SK-N-SH treated with all-trans-retinoic acid at 6 μM for 48 hours (cell line): ENCODE results near the gene TECR.

ENCODE experiments used
- CSDC2 ChIP-seq: fragments of 250-450 bp; sonication (Bioruptor Pico); IDR thresholded peaks from 2 replicates; pipeline ENCODE4 v1.5.0; 2020; ENCODE audit warnings: mild to moderate bottlenecking, moderate library complexity
- ESRRG ChIP-seq: fragments of 250-450 bp; sonication (Bioruptor Pico); IDR thresholded peaks from 2 replicates; pipeline ENCODE4 v1.6.1; 2021; ENCODE audit warnings: mild to moderate bottlenecking
- POU6F1 ChIP-seq: fragments of 250-450 bp; sonication (Bioruptor Pico); IDR thresholded peaks from 2 replicates; pipeline ENCODE4 v1.8.0; 2021; ENCODE audit warnings: low read depth, mild to moderate bottlenecking, moderate library complexity, borderline replicate concordance
- ZNF565 ChIP-seq: fragments of 450-650 bp; formaldehyde crosslinking; conservative IDR thresholded peaks from 2 replicates; pipeline ENCODE4 v1.5.0; 2020; ENCODE audit warnings: low read depth, mild to moderate bottlenecking, moderate library complexity
- TF ChIP-seq, protein P1 (sequence below): fragments of 250-450 bp; sonication (Bioruptor Pico); IDR thresholded peaks from 2 replicates; pipeline ENCODE4 v1.5.0; 2020; ENCODE audit warnings: mild to moderate bottlenecking, moderate library complexity
- TF ChIP-seq, protein P2 (sequence below): fragments of 250-450 bp; sonication (Bioruptor Pico); IDR thresholded peaks from 2 replicates; pipeline ENCODE4 v1.5.1; 2021; ENCODE audit warnings: mild to moderate bottlenecking, moderate library complexity

DNA sequence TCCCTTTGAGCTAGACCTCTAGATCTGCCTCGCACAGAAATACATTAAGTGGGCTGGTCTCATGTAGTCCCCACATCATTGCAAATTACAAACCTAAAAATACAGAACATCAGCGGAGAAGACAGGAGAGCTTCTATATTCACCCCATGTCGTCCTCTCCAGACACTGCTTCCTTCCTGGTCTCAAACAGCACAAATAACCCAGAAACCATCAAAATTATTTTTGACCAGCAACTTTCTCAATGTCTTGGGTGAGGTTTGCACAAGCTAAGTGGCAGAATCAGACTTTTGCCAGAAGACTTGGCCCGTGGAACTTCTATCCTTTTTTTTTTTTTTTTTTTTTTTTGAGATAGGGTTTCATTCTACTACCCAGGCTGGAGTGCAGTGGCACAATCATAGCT lies 81.7 kb downstream of the TECR start:
- TF ChIP-seq POU6F1: no peak
- TF ChIP-seq ZNF565 (CRISPR knock-in tag): no peak
- TF ChIP-seq, protein P1, sequence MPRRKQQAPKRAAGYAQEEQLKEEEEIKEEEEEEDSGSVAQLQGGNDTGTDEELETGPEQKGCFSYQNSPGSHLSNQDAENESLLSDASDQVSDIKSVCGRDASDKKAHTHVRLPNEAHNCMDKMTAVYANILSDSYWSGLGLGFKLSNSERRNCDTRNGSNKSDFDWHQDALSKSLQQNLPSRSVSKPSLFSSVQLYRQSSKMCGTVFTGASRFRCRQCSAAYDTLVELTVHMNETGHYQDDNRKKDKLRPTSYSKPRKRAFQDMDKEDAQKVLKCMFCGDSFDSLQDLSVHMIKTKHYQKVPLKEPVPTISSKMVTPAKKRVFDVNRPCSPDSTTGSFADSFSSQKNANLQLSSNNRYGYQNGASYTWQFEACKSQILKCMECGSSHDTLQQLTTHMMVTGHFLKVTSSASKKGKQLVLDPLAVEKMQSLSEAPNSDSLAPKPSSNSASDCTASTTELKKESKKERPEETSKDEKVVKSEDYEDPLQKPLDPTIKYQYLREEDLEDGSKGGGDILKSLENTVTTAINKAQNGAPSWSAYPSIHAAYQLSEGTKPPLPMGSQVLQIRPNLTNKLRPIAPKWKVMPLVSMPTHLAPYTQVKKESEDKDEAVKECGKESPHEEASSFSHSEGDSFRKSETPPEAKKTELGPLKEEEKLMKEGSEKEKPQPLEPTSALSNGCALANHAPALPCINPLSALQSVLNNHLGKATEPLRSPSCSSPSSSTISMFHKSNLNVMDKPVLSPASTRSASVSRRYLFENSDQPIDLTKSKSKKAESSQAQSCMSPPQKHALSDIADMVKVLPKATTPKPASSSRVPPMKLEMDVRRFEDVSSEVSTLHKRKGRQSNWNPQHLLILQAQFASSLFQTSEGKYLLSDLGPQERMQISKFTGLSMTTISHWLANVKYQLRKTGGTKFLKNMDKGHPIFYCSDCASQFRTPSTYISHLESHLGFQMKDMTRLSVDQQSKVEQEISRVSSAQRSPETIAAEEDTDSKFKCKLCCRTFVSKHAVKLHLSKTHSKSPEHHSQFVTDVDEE: no peak
- no peak for TF ChIP-seq CSDC2 (CRISPR knock-in tag)
- TF ChIP-seq, protein P2, sequence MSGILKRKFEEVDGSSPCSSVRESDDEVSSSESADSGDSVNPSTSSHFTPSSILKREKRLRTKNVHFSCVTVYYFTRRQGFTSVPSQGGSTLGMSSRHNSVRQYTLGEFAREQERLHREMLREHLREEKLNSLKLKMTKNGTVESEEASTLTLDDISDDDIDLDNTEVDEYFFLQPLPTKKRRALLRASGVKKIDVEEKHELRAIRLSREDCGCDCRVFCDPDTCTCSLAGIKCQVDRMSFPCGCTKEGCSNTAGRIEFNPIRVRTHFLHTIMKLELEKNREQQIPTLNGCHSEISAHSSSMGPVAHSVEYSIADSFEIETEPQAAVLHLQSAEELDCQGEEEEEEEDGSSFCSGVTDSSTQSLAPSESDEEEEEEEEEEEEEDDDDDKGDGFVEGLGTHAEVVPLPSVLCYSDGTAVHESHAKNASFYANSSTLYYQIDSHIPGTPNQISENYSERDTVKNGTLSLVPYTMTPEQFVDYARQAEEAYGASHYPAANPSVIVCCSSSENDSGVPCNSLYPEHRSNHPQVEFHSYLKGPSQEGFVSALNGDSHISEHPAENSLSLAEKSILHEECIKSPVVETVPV (CRISPR knock-in tag): no peak
- no peak for TF ChIP-seq ESRRG (CRISPR knock-in tag)
